Adipose tissue (tissue), 3 donors: ENCODE measurements around the gene PCDHGA2. TPM values are rescaled to one million over a fixed set of nuclear protein-coding genes. Genes with fewer than 3 reads are reported as not detected.

Experiments
- polyA plus RNA-seq, 3 donors: library from polyadenylated mRNA; stranded (reverse); fragments of 200-250 nt; gene quantifications; one replicate each; pipeline ENCODE4 v1.2.3, GENCODE V29; 2013
- donor health status: healthy with polysubstance abuse.
- donor health status: Bipolar disorder and iron deficiency.
- donor health status: healthy.

The PCDHGA2 gene
- polyA plus RNA-seq, 3 donors = 0.56 to 1.3 (median 0.89) TPM

Other genes starting within 250 kb of the PCDHGA2 start
- gene PCDHB2, start 244.1 kb upstream of the PCDHGA2 start, polyA plus RNA-seq = 1 to 10 TPM in 1 of 3 donors, under 1 TPM in 2; 0.74 to 3.2 (median 0.79) TPM
- gene PCDHB3, start 238.3 kb upstream of the PCDHGA2 start, polyA plus RNA-seq = 1 to 10 TPM in 1 of 3 donors, under 1 TPM in 2; 0.48 to 1.4 (median 0.90) TPM
- 1 to 10 TPM in 2 of 3 donors, under 1 TPM in 1; 0.90 to 2.9 (median 1.9) TPM for gene PCDHB4, start 216.9 kb upstream of the PCDHGA2 start, polyA plus RNA-seq
- 1 to 10 TPM; 1.3 to 5.8 (median 1.6) TPM for gene PCDHB5, start 203.6 kb upstream of the PCDHGA2 start, polyA plus RNA-seq
- under 1 TPM in 2 of 3 donors, not detected in 1; 0.33 to 0.46 TPM for gene PCDHB6, start 188.7 kb upstream of the PCDHGA2 start, polyA plus RNA-seq
- gene PCDHB7, start 166.1 kb upstream of the PCDHGA2 start, polyA plus RNA-seq = 1 to 10 TPM in 1 of 3 donors, under 1 TPM in 2; 0.20 to 1.5 (median 0.79) TPM
- gene PCDHB8, start 161.0 kb upstream of the PCDHGA2 start, polyA plus RNA-seq = 1 to 10 TPM in 1 of 3 donors, under 1 TPM in 1, not detected in 1; 0.42 to 1.2 TPM
- gene PCDHB16, start 156.4 kb upstream of the PCDHGA2 start, polyA plus RNA-seq = 1 to 10 TPM in 1 of 3 donors, under 1 TPM in 2; 0.72 to 1.4 (median 0.90) TPM
- gene PCDHB9, start 151.6 kb upstream of the PCDHGA2 start, polyA plus RNA-seq = under 1 TPM; 0.38 to 0.88 (median 0.79) TPM
- gene PCDHB10, start 146.4 kb upstream of the PCDHGA2 start, polyA plus RNA-seq = 1 to 10 TPM in 1 of 3 donors, under 1 TPM in 2; 0.41 to 1.1 (median 0.67) TPM
- 1 to 10 TPM in 2 of 3 donors, under 1 TPM in 1; 0.45 to 1.4 (median 1.0) TPM for gene PCDHB11, start 139.1 kb upstream of the PCDHGA2 start, polyA plus RNA-seq
- gene PCDHB12, start 130.0 kb upstream of the PCDHGA2 start, polyA plus RNA-seq = 1 to 10 TPM in 2 of 3 donors, under 1 TPM in 1; 0.81 to 1.2 (median 1.2) TPM
- gene PCDHB13, start 124.8 kb upstream of the PCDHGA2 start, polyA plus RNA-seq = 1 to 10 TPM in 2 of 3 donors, under 1 TPM in 1; 0.34 to 1.7 (median 1.3) TPM
- gene PCDHB14, start 115.4 kb upstream of the PCDHGA2 start, polyA plus RNA-seq = 1 to 10 TPM; 1.3 to 2.5 (median 1.4) TPM
- 1 to 10 TPM in 2 of 3 donors, under 1 TPM in 1; 0.79 to 3.2 (median 2.0) TPM for gene PCDHB15, start 93.4 kb upstream of the PCDHGA2 start, polyA plus RNA-seq
- under 1 TPM in 1 of 3 donors, not detected in 2; 0.03 TPM for gene SLC25A2, start 34.7 kb upstream of the PCDHGA2 start, polyA plus RNA-seq
- gene TAF7, start 18.0 kb upstream of the PCDHGA2 start, polyA plus RNA-seq = 10 to 100 TPM; 32.2 to 62.0 (median 59.1) TPM
- under 1 TPM in 2 of 3 donors, not detected in 1; 0.10 to 0.25 TPM for gene PCDHGA1, start 8.2 kb upstream of the PCDHGA2 start, polyA plus RNA-seq
- gene PCDHGA3, start 5.1 kb downstream of the PCDHGA2 start, polyA plus RNA-seq = under 1 TPM; 0.45 to 0.82 (median 0.54) TPM
- under 1 TPM; 0.11 to 0.36 (median 0.30) TPM for gene PCDHGB1, start 11.3 kb downstream of the PCDHGA2 start, polyA plus RNA-seq
- under 1 TPM; 0.34 to 0.98 (median 0.82) TPM for gene PCDHGA4, start 16.3 kb downstream of the PCDHGA2 start, polyA plus RNA-seq
- gene PCDHGB2, start 21.2 kb downstream of the PCDHGA2 start, polyA plus RNA-seq = under 1 TPM; 0.58 to 0.90 (median 0.71) TPM
- gene PCDHGA5, start 25.4 kb downstream of the PCDHGA2 start, polyA plus RNA-seq = under 1 TPM; 0.34 to 0.52 (median 0.43) TPM
- gene PCDHGB3, start 31.5 kb downstream of the PCDHGA2 start, polyA plus RNA-seq = under 1 TPM; 0.34 to 0.52 (median 0.40) TPM
- 1 to 10 TPM in 1 of 3 donors, under 1 TPM in 2; 0.45 to 1.3 (median 0.83) TPM for gene PCDHGA6, start 35.1 kb downstream of the PCDHGA2 start, polyA plus RNA-seq
- under 1 TPM; 0.11 to 0.38 (median 0.31) TPM for gene PCDHGA7, start 44.0 kb downstream of the PCDHGA2 start, polyA plus RNA-seq
- gene PCDHGB4, start 48.9 kb downstream of the PCDHGA2 start, polyA plus RNA-seq = 1 to 10 TPM in 1 of 3 donors, under 1 TPM in 2; 0.34 to 1.2 (median 0.60) TPM
- gene PCDHGA8, start 53.9 kb downstream of the PCDHGA2 start, polyA plus RNA-seq = under 1 TPM; 0.07 to 0.45 (median 0.10) TPM
- gene PCDHGB5, start 59.2 kb downstream of the PCDHGA2 start, polyA plus RNA-seq = 1 to 10 TPM in 2 of 3 donors, under 1 TPM in 1; 0.11 to 3.1 (median 2.3) TPM
- under 1 TPM; 0.51 to 0.89 (median 0.67) TPM for gene PCDHGA9, start 64.0 kb downstream of the PCDHGA2 start, polyA plus RNA-seq
- gene PCDHGB6, start 69.3 kb downstream of the PCDHGA2 start, polyA plus RNA-seq = 1 to 10 TPM; 1.0 to 2.4 (median 1.0) TPM
- gene PCDHGA10, start 74.2 kb downstream of the PCDHGA2 start, polyA plus RNA-seq = 1 to 10 TPM in 1 of 3 donors, under 1 TPM in 2; 0.64 to 1.8 (median 0.79) TPM
- gene PCDHGB7, start 78.9 kb downstream of the PCDHGA2 start, polyA plus RNA-seq = 1 to 10 TPM; 2.3 to 4.9 (median 2.6) TPM
- 1 to 10 TPM in 1 of 3 donors, under 1 TPM in 2; 0.32 to 1.1 (median 0.79) TPM for gene PCDHGA11, start 82.3 kb downstream of the PCDHGA2 start, polyA plus RNA-seq
- gene PCDHGA12, start 91.7 kb downstream of the PCDHGA2 start, polyA plus RNA-seq = 1 to 10 TPM in 2 of 3 donors, under 1 TPM in 1; 0.48 to 2.0 (median 1.2) TPM
- gene PCDHGC3, start 137.2 kb downstream of the PCDHGA2 start, polyA plus RNA-seq = 100 to 1,000 TPM in 1 of 3 donors, 10 to 100 TPM in 2; 21.7 to 106 (median 37.2) TPM
- under 1 TPM; 0.05 to 0.34 (median 0.15) TPM for gene PCDHGC4, start 146.3 kb downstream of the PCDHGA2 start, polyA plus RNA-seq
- gene PCDHGC5, start 150.3 kb downstream of the PCDHGA2 start, polyA plus RNA-seq = under 1 TPM; 0.06 to 0.56 (median 0.07) TPM